GM19467 (cell line): ENCODE measurements around the gene OR1J2.
"Not testable (repeated sequence)": the region's sequence is repeated elsewhere in the genome, so short reads cannot be mapped to it uniquely, and the experiment has no call there.

Source experiments
- ATAC-seq: cut with Tn5 transposase; IDR thresholded peaks from one replicate; pipeline ENCODE4 v1.9.1; 2021; ENCODE audit warnings: mild to moderate bottlenecking, moderate library complexity; ENCODE audit not compliant: unreplicated experiment

The OR1J2 gene, protein sequence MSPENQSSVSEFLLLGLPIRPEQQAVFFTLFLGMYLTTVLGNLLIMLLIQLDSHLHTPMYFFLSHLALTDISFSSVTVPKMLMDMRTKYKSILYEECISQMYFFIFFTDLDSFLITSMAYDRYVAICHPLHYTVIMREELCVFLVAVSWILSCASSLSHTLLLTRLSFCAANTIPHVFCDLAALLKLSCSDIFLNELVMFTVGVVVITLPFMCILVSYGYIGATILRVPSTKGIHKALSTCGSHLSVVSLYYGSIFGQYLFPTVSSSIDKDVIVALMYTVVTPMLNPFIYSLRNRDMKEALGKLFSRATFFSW

DNA sequence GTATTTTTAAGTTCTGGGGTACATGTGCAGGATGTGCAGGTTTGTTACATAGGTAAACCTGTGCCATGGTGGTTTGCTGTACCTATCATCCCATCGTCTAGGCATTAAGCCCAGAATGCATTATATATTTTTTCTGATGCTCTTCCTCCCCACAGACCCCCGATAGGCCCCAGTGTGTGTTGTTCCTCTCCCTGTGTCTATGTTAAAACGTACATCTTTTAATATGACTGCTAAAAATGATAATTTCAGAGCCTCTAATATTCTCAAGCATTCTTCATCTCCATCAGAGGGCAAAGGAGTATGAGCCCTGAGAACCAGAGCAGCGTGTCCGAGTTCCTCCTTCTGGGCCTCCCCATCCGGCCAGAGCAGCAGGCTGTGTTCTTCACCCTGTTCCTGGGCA, at the start of gene OR1J2:
OR1J2 (plus strand) TSS at position 301 of the 400 bp plus-strand sequence; CDS start at position 301, 0 bp downstream.
- ATAC-seq = no peak

DNA sequence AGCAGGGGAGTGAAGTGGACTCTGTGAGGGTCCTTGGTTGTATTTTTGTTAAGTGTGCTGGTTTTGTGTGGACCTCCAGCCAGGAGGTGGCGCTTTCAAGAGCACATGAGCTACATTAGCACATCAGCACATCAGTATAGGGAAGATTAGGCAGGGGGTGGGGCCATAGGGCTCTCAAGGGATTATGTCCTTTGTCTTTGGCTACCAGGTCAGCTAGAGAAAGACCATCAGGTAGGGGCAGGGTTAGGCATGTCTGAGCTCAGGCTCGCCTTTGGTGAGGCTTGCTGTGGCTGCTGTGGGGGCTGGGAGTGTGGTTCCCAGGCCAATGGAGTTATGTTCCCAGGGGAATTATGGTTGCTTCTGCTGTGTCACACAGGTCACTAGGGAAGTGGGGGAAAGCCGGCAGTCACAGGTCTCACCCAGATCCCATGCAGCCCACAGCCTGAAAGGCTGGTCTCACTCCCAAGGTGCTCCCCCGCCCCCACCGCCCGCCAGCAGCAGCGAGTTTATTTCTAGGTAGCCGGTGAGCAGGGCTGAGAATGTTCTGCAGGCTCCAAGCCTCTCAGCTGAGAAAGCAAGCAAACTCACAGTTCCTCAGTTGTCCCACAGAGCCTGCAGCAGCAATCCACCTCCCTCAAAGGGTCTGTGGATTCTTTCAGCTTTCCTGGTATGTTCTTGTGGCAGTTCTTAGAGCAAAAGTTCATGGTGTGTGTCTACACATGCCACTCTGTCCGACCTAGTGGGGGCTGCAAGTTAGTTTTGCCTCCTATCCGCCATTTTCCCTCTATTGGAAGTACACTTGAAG, 46.6 kb upstream of the OR1J2 start:
- no peak for ATAC-seq

DNA sequence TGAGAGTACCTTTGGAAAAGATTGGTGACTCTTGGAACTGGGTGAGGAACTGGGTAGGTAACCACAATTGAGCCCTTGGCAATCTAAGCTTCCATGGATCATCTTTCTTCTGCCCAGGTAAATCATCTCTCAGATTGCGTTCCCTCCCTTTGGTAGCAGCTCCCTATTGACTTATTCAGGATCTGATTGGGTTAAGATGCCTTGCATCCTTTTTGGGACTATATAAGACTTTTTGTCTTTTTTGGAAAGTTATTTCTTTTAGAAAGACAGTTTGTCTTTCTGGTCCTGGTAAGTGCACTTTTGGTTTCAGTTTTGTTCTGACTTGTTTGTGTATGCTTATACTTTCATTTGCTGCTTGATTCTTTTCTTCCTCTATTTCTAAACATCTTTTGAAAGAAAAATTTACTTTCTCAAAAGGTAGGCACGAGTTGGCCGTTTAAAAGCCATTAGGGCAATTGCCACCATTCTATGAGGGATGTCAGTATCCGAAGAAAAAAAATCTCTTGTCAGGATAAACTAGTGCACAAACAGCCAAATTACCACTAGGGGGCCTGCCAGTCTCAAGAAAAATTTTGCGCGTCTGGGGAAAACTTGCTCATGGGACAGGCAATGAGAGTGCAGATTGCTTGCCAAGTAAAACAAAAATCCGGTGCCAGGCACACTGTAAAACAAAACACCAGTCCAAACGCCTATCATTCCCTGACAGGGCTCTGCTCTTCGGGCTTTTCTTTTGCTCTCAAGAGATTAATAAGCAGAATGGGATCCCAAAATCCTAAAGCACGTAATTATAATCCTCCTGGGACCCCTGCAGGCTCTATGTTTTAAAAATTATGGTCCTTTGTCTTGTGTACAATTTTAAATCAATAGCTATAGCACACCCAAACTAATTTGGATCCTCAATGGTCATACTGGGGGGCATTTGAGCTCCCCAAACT, 45.7 kb upstream of the OR1J2 start:
- ATAC-seq = peak; percentile 73

DNA sequence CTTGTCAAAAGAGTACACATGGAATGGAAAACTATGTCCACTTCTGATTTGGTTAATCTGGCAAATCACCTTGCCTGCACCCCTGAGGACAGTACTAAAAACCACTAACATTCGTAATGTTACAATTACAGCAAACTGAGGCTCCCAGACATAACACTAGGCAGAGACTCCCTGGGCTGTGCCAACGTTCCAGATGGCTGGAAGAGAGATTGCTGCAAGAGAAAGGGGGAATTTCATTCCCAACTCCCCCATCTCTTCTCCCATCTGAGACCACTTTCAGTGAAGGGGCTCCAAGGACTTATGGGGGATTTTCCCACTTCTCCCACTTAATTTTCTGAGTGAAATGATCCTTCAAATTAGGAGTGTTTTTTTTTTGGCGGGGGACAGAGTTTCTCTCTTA, 44.1 kb upstream of the OR1J2 start:
- ATAC-seq = no peak

DNA sequence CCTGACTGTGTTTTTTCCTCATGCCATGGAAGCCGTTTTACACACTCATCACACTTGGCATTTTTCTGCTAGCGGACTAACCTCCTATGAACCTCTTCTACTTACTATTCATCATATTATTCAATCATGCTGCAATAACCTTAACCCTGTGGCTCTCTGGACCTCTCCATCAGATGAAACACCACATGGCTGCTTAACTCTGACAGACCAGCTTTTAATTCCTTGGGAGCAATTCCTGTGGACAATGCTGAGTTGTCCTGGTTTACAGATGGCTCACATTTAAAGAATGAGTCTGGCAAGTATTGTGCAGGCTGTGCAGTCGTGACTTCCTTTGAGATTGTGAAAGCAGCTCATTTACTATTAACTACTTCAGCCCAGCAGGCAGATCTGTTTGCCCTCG, 41.9 kb upstream of the OR1J2 start:
- ATAC-seq = no peak

DNA sequence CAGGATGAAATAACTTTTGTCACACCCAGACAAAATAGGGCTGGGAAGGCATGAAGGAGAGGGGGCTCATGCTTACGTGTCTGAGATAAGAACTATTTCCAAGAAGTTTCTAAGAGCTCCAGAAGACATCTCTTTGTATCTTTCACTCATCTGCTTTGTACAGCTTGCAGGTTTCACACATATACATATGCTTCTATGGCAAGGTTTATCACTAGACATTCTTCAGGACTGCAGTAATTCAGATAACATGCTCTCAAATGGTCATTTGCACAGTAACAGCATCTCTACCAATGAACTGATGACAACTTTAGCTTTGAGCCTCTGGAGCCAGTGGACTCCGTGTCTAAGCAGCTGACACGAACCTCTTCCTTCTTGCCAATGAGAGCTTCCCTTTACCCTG, 36.0 kb upstream of the OR1J2 start:
- no peak for ATAC-seq

DNA sequence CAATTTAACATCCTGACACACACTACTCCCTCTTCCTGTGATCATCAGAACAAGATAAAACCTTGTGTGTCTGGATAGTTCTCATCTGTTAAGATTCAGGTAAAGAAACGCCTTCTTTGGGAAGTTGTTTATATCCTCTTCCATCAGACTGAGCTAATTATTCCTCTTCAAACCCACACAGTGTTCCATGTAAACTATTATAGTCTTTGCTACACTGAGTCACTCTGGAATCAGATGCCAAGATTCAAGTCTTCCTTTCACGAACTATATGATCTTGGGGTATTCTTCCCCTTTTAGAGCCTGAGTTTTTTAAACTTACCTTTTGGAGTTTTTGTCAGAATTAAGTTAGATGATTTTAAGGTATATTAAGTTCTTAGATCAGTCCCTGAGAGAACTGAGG, 34.9 kb upstream of the OR1J2 start:
- no peak for ATAC-seq

DNA sequence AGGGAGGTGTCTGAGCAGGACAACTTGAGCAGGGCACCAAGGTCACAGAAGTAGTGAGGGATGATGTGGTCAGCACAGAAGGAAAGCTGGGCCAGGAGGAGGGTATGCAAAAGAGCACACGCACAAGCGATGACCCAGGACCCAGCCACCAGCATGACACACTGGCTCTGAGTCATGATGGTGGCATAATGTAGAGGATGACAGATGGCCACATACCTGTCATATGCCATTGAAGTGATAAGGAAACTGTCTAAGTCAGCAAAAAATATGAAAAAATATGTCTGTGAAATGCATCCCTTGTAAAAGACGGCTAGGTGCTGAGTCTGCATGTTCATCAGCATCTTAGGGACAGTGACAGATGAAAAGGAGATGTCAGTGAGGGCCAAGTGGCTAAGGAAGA, 33.3 kb upstream of the OR1J2 start:
- ATAC-seq = no peak

DNA sequence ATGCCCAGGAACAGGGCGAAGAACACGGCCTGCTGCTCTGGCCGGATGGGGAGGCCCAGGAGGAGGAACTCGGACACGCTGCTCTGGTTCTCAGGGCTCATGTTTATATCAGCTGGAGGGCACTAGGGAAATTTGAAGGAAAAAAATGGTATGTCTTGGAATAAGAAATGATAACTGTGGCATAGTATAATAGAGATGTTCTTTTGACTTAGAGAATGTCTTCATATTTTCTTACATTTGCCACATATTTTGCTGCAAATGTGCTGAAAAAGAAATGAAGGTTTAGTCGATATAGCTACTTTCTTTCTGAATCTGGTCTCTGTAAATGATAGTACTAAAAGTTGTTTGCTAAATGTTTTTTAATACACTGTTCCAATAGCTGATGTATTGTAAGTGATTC, 32.8 kb upstream of the OR1J2 start, which contains the start of gene OR1J1:
OR1J1 (minus strand) TSS at position 101 of the 400 bp plus-strand sequence; CDS start at position 101, 0 bp downstream.
- ATAC-seq = no peak

DNA sequence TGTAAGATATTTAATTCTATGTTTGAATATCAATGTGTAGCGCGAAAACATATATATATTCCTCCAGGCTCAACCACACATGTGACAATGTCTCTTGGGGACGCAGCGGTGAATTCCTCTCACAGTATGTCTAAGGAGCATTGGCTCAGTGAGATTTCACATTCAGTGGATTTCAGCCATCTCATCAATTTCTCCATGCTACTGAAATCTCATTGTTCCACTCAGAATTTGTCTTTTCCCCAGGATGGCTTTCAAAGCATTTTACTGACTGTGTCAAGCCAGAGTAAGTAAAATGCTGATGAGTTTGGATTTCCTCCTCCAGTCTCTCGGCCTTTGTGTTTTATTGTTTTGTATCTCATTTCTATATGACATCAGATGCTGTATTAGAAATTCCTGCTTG, 31.5 kb upstream of the OR1J2 start:
- ATAC-seq = no peak

DNA sequence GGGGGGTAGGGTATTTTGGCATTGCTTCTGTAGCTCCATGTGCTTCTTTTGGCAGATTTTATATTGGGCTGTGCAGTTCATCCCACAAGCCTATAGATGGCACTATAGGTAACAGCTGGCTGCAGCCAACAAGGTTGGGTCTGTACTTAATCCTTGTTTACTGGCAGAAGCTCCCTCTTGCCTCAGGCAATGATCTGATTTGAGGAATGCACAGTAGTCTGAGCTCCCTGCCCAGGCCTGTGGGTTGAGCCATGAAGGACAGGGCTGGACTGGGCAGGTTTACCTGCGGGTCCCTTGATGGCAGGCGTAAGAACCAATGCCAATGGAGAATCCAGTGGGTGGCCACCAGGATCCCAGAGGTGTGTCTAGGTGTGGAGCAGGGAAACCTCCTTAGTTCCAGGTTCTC, 11.7 kb upstream of the OR1J2 start:
- ATAC-seq = no peak

DNA sequence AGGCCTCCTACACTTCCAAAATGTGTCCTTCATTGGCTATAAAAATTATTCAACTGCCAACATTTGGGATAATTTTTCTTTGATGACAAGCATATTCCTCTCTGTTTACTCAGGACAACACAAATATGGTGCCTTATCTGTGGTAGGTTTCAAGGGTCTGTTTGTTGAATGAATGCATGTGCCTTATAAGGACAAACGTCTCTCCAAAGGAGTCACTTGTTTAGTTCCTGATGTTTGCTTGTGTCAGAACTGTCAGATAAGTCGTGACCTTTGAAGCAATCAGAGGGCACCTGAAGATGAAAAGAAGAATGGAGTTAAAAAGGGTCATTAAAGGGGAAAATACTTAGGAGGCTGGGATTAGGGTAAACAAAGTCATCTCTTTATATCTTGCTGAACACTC, 3.6 kb upstream of the OR1J2 start:
- ATAC-seq = no peak

DNA sequence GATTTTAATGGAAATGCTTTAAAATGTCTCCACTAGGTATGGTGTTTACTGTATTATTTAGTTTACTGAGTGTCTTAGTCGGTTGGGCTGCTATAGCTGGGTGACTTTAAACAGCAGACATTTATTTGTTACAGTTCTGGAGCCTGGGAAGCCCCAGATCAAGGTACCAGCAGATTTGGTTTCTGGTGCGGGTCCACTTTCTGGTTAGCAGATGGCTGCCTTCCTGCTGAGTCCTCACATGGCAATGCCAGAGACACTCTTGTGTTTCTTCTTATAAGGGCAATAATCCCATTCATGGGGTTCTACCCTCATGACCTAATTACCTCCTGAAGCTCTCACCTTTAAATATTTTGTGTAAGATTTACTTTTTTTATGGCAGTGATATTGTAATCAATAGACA, 7.6 kb downstream of the OR1J2 start:
- ATAC-seq = no peak

DNA sequence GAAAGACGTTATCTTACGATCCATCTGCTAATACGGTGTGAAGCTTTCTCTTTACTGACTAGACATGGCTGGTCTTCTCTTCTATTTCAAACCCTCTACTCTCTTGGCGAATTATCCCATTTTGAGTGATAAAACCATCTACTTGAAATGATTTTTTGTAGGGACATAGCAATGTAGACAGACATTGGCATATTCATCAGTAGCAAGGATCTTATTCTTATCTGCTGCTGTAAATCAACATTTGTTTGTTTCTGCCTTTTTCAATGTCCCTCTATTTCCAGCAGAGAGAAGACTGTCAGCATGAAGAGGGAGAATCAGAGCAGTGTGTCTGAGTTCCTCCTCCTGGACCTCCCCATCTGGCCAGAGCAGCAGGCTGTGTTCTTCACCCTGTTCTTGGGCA, 8.2 kb downstream of the OR1J2 start, which contains the start of gene OR1J4:
OR1J4 (plus strand) TSS at position 301 of the 400 bp plus-strand sequence; CDS start at position 301, 0 bp downstream.
- no peak for ATAC-seq

DNA sequence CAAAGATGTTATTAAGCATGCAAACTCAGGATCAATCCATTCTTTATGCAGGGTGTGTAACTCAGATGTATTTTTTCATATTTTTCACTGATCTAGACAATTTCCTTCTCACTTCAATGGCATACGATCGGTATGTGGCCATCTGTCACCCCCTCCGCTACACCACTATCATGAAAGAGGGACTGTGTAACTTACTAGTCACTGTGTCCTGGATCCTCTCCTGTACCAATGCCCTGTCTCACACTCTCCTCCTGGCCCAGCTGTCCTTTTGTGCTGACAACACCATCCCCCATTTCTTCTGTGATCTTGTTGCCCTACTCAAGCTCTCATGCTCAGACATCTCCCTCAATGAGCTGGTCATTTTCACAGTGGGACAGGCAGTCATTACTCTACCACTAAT, 8.8 kb downstream of the OR1J2 start:
- ATAC-seq = no peak

DNA sequence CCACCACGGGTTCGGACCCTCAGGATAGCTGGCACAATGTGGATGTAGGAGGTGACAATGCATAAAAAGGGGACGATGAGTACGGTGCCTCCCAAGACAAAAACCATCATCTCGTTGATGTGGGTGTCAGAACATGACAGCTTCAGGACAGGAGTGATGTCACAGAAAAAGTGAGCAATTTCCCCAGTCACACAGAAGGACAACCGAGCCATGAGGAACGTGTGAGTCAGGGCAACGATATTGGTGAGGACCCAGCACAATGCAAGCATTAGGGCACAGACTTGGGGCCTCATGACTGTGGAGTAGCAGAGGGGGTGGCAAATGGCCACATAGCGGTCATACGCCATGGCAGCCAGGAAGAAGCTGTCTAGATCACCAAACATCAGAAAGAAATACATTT, 16.0 kb downstream of the OR1J2 start:
- ATAC-seq = no peak

DNA sequence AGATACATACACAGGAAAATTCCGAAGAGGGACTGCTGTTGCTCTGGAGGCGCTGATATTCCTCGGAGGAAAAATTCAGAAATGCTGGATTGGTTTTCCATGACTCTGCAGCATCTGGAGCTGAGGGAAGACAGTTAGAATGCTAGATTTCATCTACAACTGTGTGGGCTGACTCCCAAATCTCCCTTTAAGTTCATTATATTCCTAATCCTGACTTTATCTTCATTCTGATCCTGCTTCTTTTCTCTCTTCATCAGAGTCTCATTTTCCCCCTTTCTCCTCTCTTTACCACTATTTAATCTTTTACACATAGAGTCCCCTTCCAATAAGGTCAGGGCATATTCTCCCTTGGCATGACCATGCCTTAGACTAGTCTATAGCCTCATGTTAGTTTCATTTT, 16.6 kb downstream of the OR1J2 start, which contains the start of gene OR1N1:
OR1N1 (minus strand) TSS at position 101 of the 400 bp plus-strand sequence; CDS start at position 101, 0 bp downstream.
- no peak for ATAC-seq

DNA sequence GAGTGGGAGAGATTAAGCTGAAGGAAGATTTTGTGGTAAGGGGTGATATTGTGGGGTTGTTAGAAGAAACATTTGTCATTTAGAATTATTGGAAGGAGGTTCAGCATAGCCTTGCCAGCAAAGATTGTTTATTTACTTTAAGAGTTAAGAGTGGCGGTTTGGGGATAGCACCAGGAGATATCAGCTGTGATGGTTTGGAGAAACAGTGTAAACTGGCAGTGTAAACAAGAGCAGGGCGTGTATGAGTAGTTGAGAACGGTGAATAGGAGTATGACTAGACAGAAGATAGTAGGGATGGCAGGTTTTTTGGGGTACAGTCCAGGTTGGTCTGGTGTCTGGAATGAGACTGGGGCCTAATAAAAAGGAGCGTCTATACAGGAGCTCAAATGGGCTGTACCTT, 20.6 kb downstream of the OR1J2 start:
- ATAC-seq = not testable (repeated sequence)

DNA sequence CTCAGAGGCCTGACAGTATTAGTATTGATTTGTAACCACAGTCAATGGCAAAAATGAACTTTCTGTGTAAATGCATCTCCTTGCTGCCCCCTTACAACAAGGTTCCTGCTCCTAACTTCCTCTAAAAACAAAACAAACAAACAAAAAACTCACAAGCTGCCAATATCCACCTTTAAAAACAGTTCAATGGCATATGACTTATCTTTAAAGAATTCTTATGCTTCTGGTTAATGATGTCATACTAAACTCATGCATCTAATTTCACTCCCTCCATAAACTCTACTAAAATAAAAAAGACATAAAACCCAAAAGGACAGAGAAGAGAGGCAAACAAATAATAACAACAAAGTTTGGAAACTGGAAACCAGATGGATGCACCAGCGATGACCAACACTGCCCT, 25.5 kb downstream of the OR1J2 start:
- ATAC-seq = no peak

DNA sequence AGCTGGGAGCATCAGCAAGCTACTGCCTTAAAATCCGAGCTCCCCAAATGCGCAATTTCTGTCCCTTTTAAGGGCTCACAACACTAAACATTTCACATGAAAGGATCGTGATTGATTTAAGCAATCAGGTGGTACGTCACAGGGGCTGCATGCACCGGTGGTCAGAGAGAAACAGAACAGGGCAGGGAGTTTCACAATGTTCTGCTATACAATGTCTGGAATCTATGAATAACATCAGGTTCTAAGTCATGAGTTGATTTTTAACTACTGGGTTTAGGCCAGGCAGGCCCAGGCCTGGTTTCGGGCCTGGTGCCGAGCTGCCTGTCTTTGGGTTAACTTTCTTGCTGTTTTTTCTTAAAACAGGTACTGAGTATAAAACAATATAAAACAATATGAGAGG, 26.5 kb downstream of the OR1J2 start:
- ATAC-seq = not testable (repeated sequence)

DNA sequence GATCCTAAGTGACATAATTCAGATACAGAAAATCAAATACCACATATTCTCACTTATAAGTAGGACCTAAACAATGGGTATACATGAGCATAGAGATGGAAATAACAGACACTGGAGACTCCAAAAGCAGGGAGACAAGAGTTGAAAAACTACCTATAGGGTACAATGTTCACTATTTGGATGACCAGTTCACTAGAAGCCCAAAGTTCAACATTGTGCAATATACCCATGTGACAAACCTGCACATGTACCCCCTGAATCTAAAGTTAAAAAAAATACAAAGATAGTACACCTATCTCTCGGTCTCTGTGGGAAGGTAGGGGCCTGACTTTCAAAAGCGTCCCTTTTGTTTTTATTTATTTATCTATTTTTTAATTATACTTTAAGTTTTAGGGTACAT, 28.2 kb downstream of the OR1J2 start:
- ATAC-seq = no peak
